Fibroblast of mammary gland (primary cell): ENCODE results near the gene DNAH9.

Source experiments
- DNase-seq: peaks from one replicate; pipeline ENCODE4 v3.0.0-alpha.2; 2010; ENCODE audit warnings: low read depth
- H3K4me3 ChIP-seq: 2 replicates; pipeline ENCODE4 v1.5.1; 2011; ENCODE audit warnings: low read depth, mild to moderate bottlenecking, low read length, moderate library complexity; ENCODE audit not compliant: control insufficient read depth
- TF ChIP-seq, protein P1 (sequence below): conservative IDR thresholded peaks from 2 replicates; pipeline ENCODE4 v1.5.1; 2011; ENCODE audit warnings: low read depth, low read length, inconsistent platforms; ENCODE audit not compliant: control insufficient read depth, insufficient read depth

The DNAH9 gene

DNA sequence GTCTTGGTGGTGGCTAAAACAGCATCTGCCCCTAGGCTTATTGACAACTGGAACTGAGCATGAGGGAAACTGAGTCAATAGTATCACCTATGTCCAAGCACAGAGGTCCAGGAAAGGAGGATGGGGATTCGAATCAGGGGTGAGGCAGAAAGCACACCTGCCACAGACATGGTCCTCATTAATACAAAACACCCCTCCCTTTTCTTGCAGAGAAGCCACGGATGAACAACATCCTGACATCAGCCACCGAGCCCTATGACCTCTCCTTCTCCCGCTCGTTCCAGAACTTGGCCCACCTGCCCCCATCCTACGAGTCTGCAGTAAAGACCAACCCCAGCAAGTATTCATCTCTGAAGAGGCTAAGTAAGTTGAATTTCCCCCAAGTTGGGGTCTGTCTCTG lies 42.7 kb upstream of the DNAH9 start:
- DNase-seq: no peak
- TF ChIP-seq, protein P1, sequence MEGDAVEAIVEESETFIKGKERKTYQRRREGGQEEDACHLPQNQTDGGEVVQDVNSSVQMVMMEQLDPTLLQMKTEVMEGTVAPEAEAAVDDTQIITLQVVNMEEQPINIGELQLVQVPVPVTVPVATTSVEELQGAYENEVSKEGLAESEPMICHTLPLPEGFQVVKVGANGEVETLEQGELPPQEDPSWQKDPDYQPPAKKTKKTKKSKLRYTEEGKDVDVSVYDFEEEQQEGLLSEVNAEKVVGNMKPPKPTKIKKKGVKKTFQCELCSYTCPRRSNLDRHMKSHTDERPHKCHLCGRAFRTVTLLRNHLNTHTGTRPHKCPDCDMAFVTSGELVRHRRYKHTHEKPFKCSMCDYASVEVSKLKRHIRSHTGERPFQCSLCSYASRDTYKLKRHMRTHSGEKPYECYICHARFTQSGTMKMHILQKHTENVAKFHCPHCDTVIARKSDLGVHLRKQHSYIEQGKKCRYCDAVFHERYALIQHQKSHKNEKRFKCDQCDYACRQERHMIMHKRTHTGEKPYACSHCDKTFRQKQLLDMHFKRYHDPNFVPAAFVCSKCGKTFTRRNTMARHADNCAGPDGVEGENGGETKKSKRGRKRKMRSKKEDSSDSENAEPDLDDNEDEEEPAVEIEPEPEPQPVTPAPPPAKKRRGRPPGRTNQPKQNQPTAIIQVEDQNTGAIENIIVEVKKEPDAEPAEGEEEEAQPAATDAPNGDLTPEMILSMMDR: no peak
- no peak overlapping the region for H3K4me3 ChIP-seq

DNA sequence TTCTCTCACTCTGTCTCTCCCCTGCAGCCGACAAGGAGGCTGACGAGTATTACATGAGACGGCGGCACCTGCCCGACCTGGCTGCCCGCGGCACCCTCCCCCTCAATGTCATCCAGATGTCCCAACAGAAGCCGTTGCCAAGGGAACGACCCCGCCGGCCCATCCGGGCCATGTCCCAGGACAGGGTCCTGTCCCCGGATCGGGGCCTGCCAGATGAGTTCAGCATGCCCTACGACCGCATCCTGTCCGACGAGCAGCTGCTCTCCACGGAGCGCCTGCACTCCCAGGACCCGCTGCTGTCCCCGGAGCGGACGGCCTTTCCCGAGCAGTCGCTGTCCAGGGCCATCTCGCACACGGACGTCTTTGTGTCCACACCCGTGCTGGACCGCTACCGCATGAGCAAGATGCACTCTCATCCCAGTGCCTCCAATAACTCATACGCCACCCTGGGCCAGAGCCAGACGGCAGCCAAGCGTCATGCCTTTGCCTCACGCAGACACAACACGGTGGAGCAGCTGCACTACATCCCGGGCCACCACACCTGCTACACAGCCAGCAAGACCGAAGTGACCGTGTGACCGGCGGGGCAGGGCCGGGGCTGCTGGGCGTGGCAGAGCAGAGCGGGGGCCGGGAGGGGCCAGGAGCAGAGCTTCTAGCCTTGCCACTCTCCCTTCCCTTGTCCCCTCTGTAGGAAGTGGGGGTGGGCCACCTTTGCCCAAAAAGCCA lies 40.4 kb upstream of the DNAH9 start:
- no peak for DNase-seq
- TF ChIP-seq, protein P1: no peak
- no peak overlapping the region for H3K4me3 ChIP-seq

DNA sequence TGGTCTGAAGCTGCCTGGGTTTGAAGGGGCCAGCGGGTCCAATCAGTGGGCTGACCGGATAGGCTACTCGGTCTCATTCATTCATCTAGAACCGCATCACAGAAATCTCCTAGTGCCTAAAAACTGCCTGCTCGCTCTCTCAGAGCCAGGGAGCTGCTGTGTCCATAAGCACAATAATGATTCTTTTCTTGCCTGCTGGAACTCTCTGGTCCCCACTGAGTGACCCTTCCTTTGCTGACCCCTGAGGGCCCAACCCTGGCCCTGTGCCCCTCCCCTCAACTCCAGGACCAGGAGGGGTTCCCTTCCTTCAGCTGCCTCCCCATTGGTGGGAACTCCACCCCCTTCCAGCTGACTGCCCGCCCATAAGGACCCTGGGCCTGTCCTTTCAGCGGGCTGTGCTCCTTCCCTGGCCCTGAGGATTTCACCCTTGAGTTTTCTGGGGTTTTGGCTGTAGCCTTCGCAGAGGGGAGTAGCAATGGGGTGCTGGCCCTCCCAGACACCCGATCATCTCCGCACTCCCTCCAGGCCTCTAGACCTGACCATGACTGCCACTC lies 39.5 kb upstream of the DNAH9 start:
- no peak for DNase-seq
- H3K4me3 ChIP-seq: no peak overlapping the region
- TF ChIP-seq, protein P1: no peak

DNA sequence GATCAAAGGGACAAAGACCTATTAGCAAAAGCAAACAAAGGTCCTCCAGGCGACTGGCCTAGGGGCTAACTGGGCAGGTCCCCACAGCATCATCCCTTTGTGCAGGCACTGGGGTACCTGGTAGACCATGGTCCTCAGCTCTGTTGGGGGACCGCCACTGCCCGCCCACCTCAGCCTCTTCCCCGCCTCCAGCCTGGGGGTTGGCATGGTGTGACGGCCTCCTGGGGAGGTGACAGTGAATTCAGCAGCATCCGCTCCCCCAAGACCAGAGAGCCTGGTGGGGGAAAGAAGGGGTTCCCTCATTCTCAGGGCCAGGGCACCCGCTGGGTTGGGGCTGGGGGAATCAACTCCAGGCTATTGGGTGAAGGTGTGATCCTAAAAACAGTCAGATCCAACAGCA lies 38.7 kb upstream of the DNAH9 start:
- no peak overlapping the region for H3K4me3 ChIP-seq
- DNase-seq: no peak
- TF ChIP-seq, protein P1: no peak

DNA sequence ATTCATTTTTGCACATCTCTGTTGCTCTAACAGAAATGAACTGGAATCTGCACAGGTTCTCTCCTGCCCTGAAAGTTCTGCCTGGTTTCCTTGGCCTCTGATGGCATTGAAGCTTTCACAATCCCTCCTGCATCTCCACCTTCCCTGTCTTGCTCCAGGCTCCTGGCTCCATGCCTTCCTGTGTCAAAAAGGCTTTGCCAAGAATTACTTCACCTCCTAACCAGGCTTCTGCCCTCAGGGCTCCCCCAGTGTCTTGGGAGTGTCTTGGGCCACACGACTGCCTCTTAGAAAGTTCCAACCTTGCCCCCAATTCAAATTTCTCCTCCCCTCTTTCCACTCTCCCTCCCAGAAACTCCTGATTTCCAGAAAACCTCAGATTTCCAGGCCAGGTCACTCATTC lies 37.0 kb upstream of the DNAH9 start:
- TF ChIP-seq, protein P1: no peak
- DNase-seq: no peak
- no peak overlapping the region for H3K4me3 ChIP-seq

DNA sequence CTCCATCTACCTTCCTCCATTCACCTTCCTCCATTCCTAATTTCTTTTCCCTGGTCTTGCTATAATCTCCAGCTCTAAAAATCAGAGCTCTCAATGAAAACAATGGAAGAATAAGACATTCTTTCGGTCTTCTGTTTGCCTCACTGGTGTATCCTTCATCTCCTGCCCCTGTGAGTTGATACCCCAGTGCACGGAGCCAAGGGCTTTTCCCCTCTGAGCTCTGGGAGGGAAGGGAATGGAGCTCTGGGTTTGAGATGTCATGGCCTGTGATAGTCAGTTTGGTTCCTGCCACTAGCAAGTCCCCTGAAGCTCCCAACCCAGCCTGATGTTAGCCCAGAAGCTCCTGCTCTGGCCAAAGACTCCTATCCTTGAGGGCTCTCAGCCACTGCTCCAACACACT lies 36.6 kb upstream of the DNAH9 start:
- H3K4me3 ChIP-seq: no peak overlapping the region
- DNase-seq: no peak
- TF ChIP-seq, protein P1: no peak
